Muscle layer of duodenum (tissue), 2 donors: ENCODE data around the gene ATP2C2.

Source experiments
- H3K27ac ChIP-seq: one replicate; pipeline ENCODE4 v1.7.0; 2013; ENCODE audit warnings: mild to moderate bottlenecking, low read length
- H3K27me3 ChIP-seq: one replicate; pipeline ENCODE4 v1.7.0; 2013; ENCODE audit warnings: low read depth, mild to moderate bottlenecking, control low read depth, low read length
- H3K36me3 ChIP-seq, 2 donors: one replicate each; pipeline ENCODE4 v1.7.0; 2013; ENCODE audit warnings: low read length in 2 of 2, control low read depth in 1 of 2, mild to moderate bottlenecking in 1 of 2; ENCODE audit not compliant: insufficient read depth in 2 of 2, control insufficient read depth in 1 of 2
- H3K4me1 ChIP-seq, 2 donors: one replicate each; pipeline ENCODE4 v1.7.0; 2013; ENCODE audit warnings: low read length in 2 of 2, mild to moderate bottlenecking in 2 of 2, control low read depth in 1 of 2, moderate library complexity in 1 of 2; ENCODE audit not compliant: insufficient read depth in 2 of 2, control insufficient read depth in 1 of 2
- H3K4me3 ChIP-seq, 2 donors: one replicate each; pipeline ENCODE4 v1.7.0; 2013; ENCODE audit warnings: low read length in 2 of 2, low read depth in 1 of 2, mild to moderate bottlenecking in 1 of 2
- H3K9me3 ChIP-seq, 2 donors: one replicate each; pipeline ENCODE4 v1.7.0; 2013; ENCODE audit warnings: low read length in 2 of 2, control low read depth in 1 of 2, mild to moderate bottlenecking in 1 of 2; ENCODE audit not compliant: control insufficient read depth in 1 of 2
- donor health status: healthy.

Gene ATP2C2, protein sequence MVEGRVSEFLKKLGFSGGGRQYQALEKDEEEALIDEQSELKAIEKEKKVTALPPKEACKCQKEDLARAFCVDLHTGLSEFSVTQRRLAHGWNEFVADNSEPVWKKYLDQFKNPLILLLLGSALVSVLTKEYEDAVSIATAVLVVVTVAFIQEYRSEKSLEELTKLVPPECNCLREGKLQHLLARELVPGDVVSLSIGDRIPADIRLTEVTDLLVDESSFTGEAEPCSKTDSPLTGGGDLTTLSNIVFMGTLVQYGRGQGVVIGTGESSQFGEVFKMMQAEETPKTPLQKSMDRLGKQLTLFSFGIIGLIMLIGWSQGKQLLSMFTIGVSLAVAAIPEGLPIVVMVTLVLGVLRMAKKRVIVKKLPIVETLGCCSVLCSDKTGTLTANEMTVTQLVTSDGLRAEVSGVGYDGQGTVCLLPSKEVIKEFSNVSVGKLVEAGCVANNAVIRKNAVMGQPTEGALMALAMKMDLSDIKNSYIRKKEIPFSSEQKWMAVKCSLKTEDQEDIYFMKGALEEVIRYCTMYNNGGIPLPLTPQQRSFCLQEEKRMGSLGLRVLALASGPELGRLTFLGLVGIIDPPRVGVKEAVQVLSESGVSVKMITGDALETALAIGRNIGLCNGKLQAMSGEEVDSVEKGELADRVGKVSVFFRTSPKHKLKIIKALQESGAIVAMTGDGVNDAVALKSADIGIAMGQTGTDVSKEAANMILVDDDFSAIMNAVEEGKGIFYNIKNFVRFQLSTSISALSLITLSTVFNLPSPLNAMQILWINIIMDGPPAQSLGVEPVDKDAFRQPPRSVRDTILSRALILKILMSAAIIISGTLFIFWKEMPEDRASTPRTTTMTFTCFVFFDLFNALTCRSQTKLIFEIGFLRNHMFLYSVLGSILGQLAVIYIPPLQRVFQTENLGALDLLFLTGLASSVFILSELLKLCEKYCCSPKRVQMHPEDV

DNA sequence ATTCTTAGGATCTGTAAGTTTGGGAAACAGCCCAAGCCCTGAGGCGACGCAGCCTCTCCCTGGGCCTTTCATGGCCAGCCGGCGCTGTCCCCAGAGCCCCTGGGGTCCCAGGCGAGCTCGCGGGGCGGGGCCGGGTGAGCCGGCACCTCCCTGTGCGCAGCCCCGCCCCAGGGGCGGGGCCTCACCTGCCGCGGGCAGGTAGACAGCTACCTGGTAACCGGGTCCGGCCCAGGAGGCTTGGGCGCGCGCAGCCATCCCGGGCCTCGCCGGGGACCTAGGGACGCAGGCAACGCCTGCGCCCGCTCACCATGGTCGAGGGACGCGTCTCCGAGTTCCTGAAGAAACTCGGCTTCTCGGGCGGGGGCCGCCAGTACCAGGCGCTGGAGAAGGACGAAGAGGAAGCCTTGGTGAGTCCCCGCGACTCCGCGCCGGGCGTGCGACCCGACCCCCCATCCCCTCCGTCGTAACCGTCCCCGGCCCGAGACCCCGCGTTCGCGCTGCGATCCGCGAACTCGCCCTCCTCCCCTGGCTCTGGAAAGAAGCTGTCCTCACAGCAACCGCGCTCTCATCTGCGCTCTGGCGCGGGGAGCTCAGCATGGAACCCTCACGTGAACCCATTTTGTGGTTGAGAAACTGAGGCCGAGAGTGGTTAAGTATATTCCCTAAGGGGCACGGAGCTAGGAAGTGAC is at the start of gene ATP2C2:
TSS of gene ATP2C2 (plus strand) at position 231 of the 689 bp plus-strand sequence. CDS start at position 309, 78 bp downstream.
- Histone ChIP-seq H3K36me3 (no peaks in the 10 kb centered on the region), H3K4me1 (peaks cover 0 to 15% of the 10 kb centered on the region in 2 donors), H3K27me3 (peaks cover 23% of the 10 kb centered on the region), H3K27ac (peak within 1 kb of the TSS; percentile 62), H3K4me3 (peak within 1 kb of the TSS; percentile 36 to 57), H3K9me3 (no peaks in the 10 kb centered on the region)

GRCh38 chr16:84319146-84319760 is 49.1 kb upstream of the ATP2C2 start:
- Histone ChIP-seq H3K36me3 (no peaks in the 10 kb centered on the region), H3K27ac (no peak overlapping the region), H3K27me3 (no peaks in the 10 kb centered on the region), H3K4me1 (no peaks in the 10 kb centered on the region), H3K9me3 (peaks cover 5% of the 10 kb centered on the region in 2 donors), H3K4me3 (no peak overlapping the region)

DNA sequence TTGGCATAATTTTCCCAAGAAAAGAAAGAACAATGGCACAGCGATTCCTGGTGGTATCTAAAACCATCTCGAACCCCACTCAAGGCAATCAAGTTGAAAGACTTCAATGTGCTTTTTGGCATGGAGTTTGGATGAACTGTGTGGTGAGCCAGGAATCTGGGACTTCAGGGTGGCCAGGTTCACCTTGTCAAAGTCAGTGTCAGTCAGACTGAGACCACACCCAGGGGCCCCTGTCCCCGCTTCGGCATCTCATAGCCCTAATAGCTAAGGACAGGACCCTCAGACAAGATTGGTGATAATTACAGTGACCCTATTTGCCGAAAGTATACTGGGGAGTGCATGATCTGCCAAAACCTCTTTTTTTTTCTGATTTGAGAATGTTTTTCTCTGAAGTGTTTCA is 47.8 kb upstream of the ATP2C2 start:
- no peak overlapping the region for H3K4me3 ChIP-seq
- no peaks in the 10 kb centered on the region for H3K4me1 ChIP-seq
- no peaks in the 10 kb centered on the region for H3K36me3 ChIP-seq
- peaks cover 5% of the 10 kb centered on the region in 2 donors for H3K9me3 ChIP-seq
- H3K27ac ChIP-seq: no peak overlapping the region
- no peaks in the 10 kb centered on the region for H3K27me3 ChIP-seq

GRCh38 chr16:84321932-84322331 is 46.4 kb upstream of the ATP2C2 start:
- H3K4me3 ChIP-seq: no peak overlapping the region
- no peak overlapping the region for H3K27ac ChIP-seq
- H3K36me3 ChIP-seq: peaks cover 0 to 4% of the 10 kb centered on the region in 2 donors
- peaks cover 5% of the 10 kb centered on the region in 2 donors for H3K9me3 ChIP-seq
- H3K27me3 ChIP-seq: no peaks in the 10 kb centered on the region
- H3K4me1 ChIP-seq: no peaks in the 10 kb centered on the region

DNA sequence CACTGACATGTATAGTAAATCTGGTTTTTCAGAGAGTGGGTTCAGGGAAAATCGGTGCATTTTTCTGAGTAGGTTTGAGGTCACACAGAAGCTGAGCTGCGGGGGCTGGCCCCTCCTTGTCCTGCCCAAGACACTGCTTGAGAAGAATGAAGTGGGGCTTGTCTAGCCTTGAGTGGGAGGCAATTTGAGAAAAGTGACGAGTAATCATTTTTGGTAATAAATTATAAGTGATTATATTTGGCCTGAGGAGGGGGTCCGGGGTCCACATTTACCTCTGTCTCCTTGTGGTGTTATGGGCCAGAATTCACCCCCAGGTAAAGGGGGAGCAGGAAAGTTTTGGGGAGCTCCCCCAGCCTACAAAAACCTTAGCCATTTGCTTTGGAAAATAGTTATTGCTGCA is 45.6 kb upstream of the ATP2C2 start:
- no peaks in the 10 kb centered on the region for H3K4me1 ChIP-seq
- H3K27ac ChIP-seq: no peak overlapping the region
- H3K36me3 ChIP-seq: peaks cover 0 to 4% of the 10 kb centered on the region in 2 donors
- H3K9me3 ChIP-seq: peaks cover 2 to 3% of the 10 kb centered on the region in 2 donors
- H3K4me3 ChIP-seq: no peak overlapping the region
- no peaks in the 10 kb centered on the region for H3K27me3 ChIP-seq

- Histone ChIP-seq H3K4me3 (no peak overlapping the region), H3K4me1 (no peaks in the 10 kb centered on the region), H3K36me3 (peaks cover 0 to 4% of the 10 kb centered on the region in 2 donors), H3K27me3 (no peaks in the 10 kb centered on the region), H3K27ac (no peak overlapping the region), H3K9me3 (no peaks in the 10 kb centered on the region)
Measured at GRCh38 chr16:84323606-84324005, 44.7 kb upstream of the ATP2C2 start.

GRCh38 chr16:84324434-84325262 is 43.7 kb upstream of the ATP2C2 start:
- Histone ChIP-seq H3K9me3 (no peaks in the 10 kb centered on the region), H3K4me3 (no peak overlapping the region), H3K4me1 (no peaks in the 10 kb centered on the region), H3K27ac (no peak overlapping the region), H3K36me3 (peaks cover 0 to 4% of the 10 kb centered on the region in 2 donors), H3K27me3 (no peaks in the 10 kb centered on the region)

DNA sequence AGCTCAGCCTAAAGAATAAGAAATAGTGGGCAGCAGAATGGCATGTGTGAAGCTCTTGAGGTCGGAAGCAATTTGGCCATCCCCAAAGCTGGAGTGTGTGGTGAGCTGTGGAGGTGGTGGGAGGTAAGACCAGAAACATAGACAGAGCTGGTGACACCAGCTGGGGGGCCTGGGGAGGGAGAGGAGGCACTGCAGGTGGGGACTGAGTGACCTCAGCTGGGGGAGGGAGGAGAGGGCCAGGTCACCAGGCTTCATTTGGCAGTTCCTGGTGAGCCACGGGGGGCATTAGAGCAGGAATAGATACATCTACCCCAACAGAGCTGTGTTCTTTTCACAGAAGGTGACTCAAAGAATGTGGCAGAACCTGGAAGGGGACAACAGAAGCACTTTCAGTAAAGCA is 41.8 kb upstream of the ATP2C2 start:
- H3K4me3 ChIP-seq: no peak overlapping the region
- no peaks in the 10 kb centered on the region for H3K27me3 ChIP-seq
- H3K27ac ChIP-seq: no peak overlapping the region
- peaks cover 0 to 4% of the 10 kb centered on the region in 2 donors for H3K36me3 ChIP-seq
- no peaks in the 10 kb centered on the region for H3K9me3 ChIP-seq
- no peaks in the 10 kb centered on the region for H3K4me1 ChIP-seq

- Histone ChIP-seq H3K4me3 (no peak overlapping the region), H3K27ac (no peak overlapping the region), H3K27me3 (no peaks in the 10 kb centered on the region), H3K9me3 (no peaks in the 10 kb centered on the region), H3K36me3 (peaks cover 0 to 4% of the 10 kb centered on the region in 2 donors), H3K4me1 (no peaks in the 10 kb centered on the region)
Measured at GRCh38 chr16:84327926-84328505, 40.3 kb upstream of the ATP2C2 start.

DNA sequence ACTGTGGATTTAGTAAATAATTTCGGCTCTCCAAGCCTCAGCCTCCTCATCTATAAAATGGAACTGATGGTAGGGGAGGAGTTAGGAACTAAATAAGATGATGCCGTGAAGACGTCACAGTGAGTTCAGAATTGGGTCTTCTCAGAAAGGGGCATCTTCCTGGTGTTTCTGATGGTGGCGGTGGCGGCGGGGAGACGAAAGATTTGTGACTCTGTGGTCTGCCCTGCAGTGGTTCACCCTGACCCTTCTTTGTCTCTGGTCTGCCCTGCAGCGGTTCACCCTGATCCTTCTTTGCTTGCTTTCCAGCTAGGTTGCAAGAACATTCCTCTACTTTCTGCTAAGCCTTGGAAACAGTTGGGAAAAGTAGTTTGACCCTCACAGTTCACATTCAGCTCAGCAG is 39.3 kb upstream of the ATP2C2 start:
- no peaks in the 10 kb centered on the region for H3K9me3 ChIP-seq
- peaks cover 0 to 4% of the 10 kb centered on the region in 2 donors for H3K36me3 ChIP-seq
- H3K4me3 ChIP-seq: no peak overlapping the region
- H3K4me1 ChIP-seq: no peaks in the 10 kb centered on the region
- no peaks in the 10 kb centered on the region for H3K27me3 ChIP-seq
- no peak overlapping the region for H3K27ac ChIP-seq
